ENCODE data around the gene FHAD1.

FHAD1 gene

GRCh38 chr1:15331180-15331579, 84.2 kb downstream of the FHAD1 start:
- Mint-ChIP-seq H3K36me3 (ENCODE audit: low read depth) (peaks cover 13% of the 10 kb centered on the region), H3K9me3 (peaks cover 4% of the 10 kb centered on the region), H3K27ac (peak overlapping the region; percentile 47), H3K4me1 (ENCODE audit: low read depth) (peaks cover 86% of the 10 kb centered on the region), H3K4me3 (no peak overlapping the region), H3K27me3 (peaks cover 22% of the 10 kb centered on the region)
- intact Hi-C loops (cut with micrococcal nuclease): no loop called here

- no peak overlapping the region for H3K4me3 Mint-ChIP-seq
- peaks cover 13% of the 10 kb centered on the region for H3K36me3 Mint-ChIP-seq (ENCODE audit: low read depth)
- H3K27me3 Mint-ChIP-seq: peaks cover 28% of the 10 kb centered on the region
- intact Hi-C loops (cut with micrococcal nuclease): no loop called here
- peak overlapping the region; percentile 47 for H3K27ac Mint-ChIP-seq
- peaks cover 6% of the 10 kb centered on the region for H3K9me3 Mint-ChIP-seq
- peaks cover 86% of the 10 kb centered on the region for H3K4me1 Mint-ChIP-seq (ENCODE audit: low read depth)
These were observed 84.7 kb downstream of the FHAD1 start for GRCh38 chr1:15331734-15332133.

GRCh38 chr1:15332525-15332924, 85.5 kb downstream of the FHAD1 start:
- H3K9me3 Mint-ChIP-seq: peaks cover 6% of the 10 kb centered on the region
- intact Hi-C loops (cut with micrococcal nuclease): no loop called here
- H3K4me3 Mint-ChIP-seq: no peak overlapping the region
- peaks cover 85% of the 10 kb centered on the region for H3K4me1 Mint-ChIP-seq (ENCODE audit: low read depth)
- peak overlapping the region; percentile 55 for H3K27ac Mint-ChIP-seq
- peaks cover 13% of the 10 kb centered on the region for H3K36me3 Mint-ChIP-seq (ENCODE audit: low read depth)
- peaks cover 24% of the 10 kb centered on the region for H3K27me3 Mint-ChIP-seq

- peaks cover 27% of the 10 kb centered on the region for H3K27me3 Mint-ChIP-seq
- intact Hi-C loops (cut with micrococcal nuclease): no loop called here
- H3K4me3 Mint-ChIP-seq: no peak overlapping the region
- peak overlapping the region; percentile 55 for H3K27ac Mint-ChIP-seq
- H3K4me1 Mint-ChIP-seq (ENCODE audit: low read depth): peaks cover 85% of the 10 kb centered on the region
- peaks cover 13% of the 10 kb centered on the region for H3K36me3 Mint-ChIP-seq (ENCODE audit: low read depth)
- H3K9me3 Mint-ChIP-seq: peaks cover 6% of the 10 kb centered on the region
These were observed 86.1 kb downstream of the FHAD1 start for GRCh38 chr1:15332952-15333715.

- H3K27ac Mint-ChIP-seq: peak overlapping the region; percentile 23
- peaks cover 6% of the 10 kb centered on the region for H3K9me3 Mint-ChIP-seq
- H3K36me3 Mint-ChIP-seq (ENCODE audit: low read depth): peaks cover 13% of the 10 kb centered on the region
- intact Hi-C loops (cut with micrococcal nuclease): no loop called here
- peaks cover 32% of the 10 kb centered on the region for H3K27me3 Mint-ChIP-seq
- H3K4me1 Mint-ChIP-seq (ENCODE audit: low read depth): peaks cover 83% of the 10 kb centered on the region
- H3K4me3 Mint-ChIP-seq: no peak overlapping the region
These were observed 88.0 kb downstream of the FHAD1 start for GRCh38 chr1:15334995-15335394.

- Mint-ChIP-seq H3K36me3 (ENCODE audit: low read depth) (no peaks in the 10 kb centered on the region), H3K4me3 (no peak overlapping the region), H3K27ac (peak overlapping the region; percentile 61), H3K9me3 (peaks cover 6% of the 10 kb centered on the region), H3K27me3 (peaks cover 24% of the 10 kb centered on the region), H3K4me1 (ENCODE audit: low read depth) (peaks cover 74% of the 10 kb centered on the region)
- intact Hi-C loops (cut with micrococcal nuclease): no loop called here
These were observed 89.8 kb downstream of the FHAD1 start for GRCh38 chr1:15336866-15337265.

GRCh38 chr1:15337656-15338402, 90.8 kb downstream of the FHAD1 start:
- H3K27me3 Mint-ChIP-seq: peaks cover 24% of the 10 kb centered on the region
- no peaks in the 10 kb centered on the region for H3K36me3 Mint-ChIP-seq (ENCODE audit: low read depth)
- peak overlapping the region; percentile 61 for H3K27ac Mint-ChIP-seq
- peaks cover 75% of the 10 kb centered on the region for H3K4me1 Mint-ChIP-seq (ENCODE audit: low read depth)
- H3K9me3 Mint-ChIP-seq: peaks cover 6% of the 10 kb centered on the region
- H3K4me3 Mint-ChIP-seq: no peak overlapping the region
- intact Hi-C loops (cut with micrococcal nuclease): no loop called here

GRCh38 chr1:15339570-15339969, 92.5 kb downstream of the FHAD1 start:
- intact Hi-C loops (cut with micrococcal nuclease): no loop called here
- no peaks in the 10 kb centered on the region for H3K36me3 Mint-ChIP-seq (ENCODE audit: low read depth)
- peaks cover 6% of the 10 kb centered on the region for H3K9me3 Mint-ChIP-seq
- H3K27me3 Mint-ChIP-seq: peaks cover 25% of the 10 kb centered on the region
- no peak overlapping the region for H3K4me3 Mint-ChIP-seq
- H3K4me1 Mint-ChIP-seq (ENCODE audit: low read depth): peaks cover 78% of the 10 kb centered on the region
- H3K27ac Mint-ChIP-seq: no peak overlapping the region

- Mint-ChIP-seq H3K4me1 (ENCODE audit: low read depth) (peaks cover 81% of the 10 kb centered on the region), H3K36me3 (ENCODE audit: low read depth) (no peaks in the 10 kb centered on the region), H3K27ac (peak overlapping the region; percentile 93), H3K4me3 (no peak overlapping the region), H3K27me3 (peaks cover 16% of the 10 kb centered on the region), H3K9me3 (peaks cover 2% of the 10 kb centered on the region)
- intact Hi-C loops (cut with micrococcal nuclease): loop anchor here (5.0 kb wide), 1 partner anchor 76 kb away; no protein-coding TSS in a partner anchor
These were observed 94.2 kb downstream of the FHAD1 start for GRCh38 chr1:15341228-15341627.

- Mint-ChIP-seq H3K9me3 (no peaks in the 10 kb centered on the region), H3K27me3 (peaks cover 11% of the 10 kb centered on the region), H3K27ac (peak overlapping the region; percentile 93), H3K36me3 (ENCODE audit: low read depth) (no peaks in the 10 kb centered on the region), H3K4me3 (peak overlapping the region; percentile 17), H3K4me1 (ENCODE audit: low read depth) (peaks cover 81% of the 10 kb centered on the region)
- intact Hi-C loops (cut with micrococcal nuclease): loop anchor here (5.0 kb wide), 1 partner anchor 75 kb away; no protein-coding TSS in a partner anchor
These were observed 94.8 kb downstream of the FHAD1 start for GRCh38 chr1:15341634-15342407.

- intact Hi-C loops (cut with micrococcal nuclease): loop anchor here (5.0 kb wide), 1 partner anchor 75 kb away; no protein-coding TSS in a partner anchor
- Mint-ChIP-seq H3K4me1 (ENCODE audit: low read depth) (peaks cover 82% of the 10 kb centered on the region), H3K9me3 (no peaks in the 10 kb centered on the region), H3K4me3 (no peak overlapping the region), H3K27ac (peak overlapping the region; percentile 93), H3K27me3 (peaks cover 11% of the 10 kb centered on the region), H3K36me3 (ENCODE audit: low read depth) (no peaks in the 10 kb centered on the region)
These were observed 95.5 kb downstream of the FHAD1 start for GRCh38 chr1:15342408-15342967.

- Mint-ChIP-seq H3K27me3 (peaks cover 8% of the 10 kb centered on the region), H3K4me3 (peak overlapping the region; percentile 56), H3K4me1 (ENCODE audit: low read depth) (peaks cover 82% of the 10 kb centered on the region), H3K36me3 (ENCODE audit: low read depth) (no peaks in the 10 kb centered on the region), H3K9me3 (no peaks in the 10 kb centered on the region), H3K27ac (peak overlapping the region; percentile 93)
- intact Hi-C loops (cut with micrococcal nuclease): loop anchor here (5.0 kb wide), 1 partner anchor 74 kb away; no protein-coding TSS in a partner anchor
These were observed 96.1 kb downstream of the FHAD1 start for GRCh38 chr1:15343099-15343498.

GRCh38 chr1:15343729-15344128, 96.7 kb downstream of the FHAD1 start:
- Mint-ChIP-seq H3K27ac (peak overlapping the region; percentile 93), H3K9me3 (no peaks in the 10 kb centered on the region), H3K4me3 (peak overlapping the region; percentile 56), H3K4me1 (ENCODE audit: low read depth) (peaks cover 81% of the 10 kb centered on the region), H3K36me3 (ENCODE audit: low read depth) (no peaks in the 10 kb centered on the region), H3K27me3 (peaks cover 3% of the 10 kb centered on the region)
- intact Hi-C loops (cut with micrococcal nuclease): loop anchor here (5.0 kb wide), 1 partner anchor 74 kb away; no protein-coding TSS in a partner anchor

Data from dendritic cell treated with granulocyte-macrophage colony-stimulating factor and Interleukin-4, amounts not matched to agents 40 ng/mL and 50 ng/mL, for 4 days (primary cell).